ENCODE results near the gene ORM2.

DNA sequence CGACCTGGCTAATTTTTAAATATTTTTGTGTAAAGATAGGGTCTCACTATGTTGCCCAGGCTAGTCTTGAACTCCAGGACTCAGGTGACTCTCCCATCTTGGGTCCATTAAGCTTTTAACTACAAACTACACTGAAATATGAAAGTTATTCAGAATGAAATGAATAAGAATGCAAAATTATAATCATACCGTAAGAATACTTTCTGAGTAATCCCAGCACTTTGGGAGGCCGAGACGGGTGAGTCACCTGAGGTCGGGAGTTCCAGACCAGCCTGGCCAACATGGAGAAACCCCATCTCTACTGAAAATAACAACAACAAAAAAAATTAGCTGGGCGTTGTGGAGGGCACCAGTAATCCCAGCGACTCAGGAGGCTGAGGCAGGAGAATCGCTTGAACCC lies 7.9 kb upstream of the ORM2 start:
- TF ChIP-seq ASH2L (IDR thresholded peaks at IDR 0.05; ENCODE audit: insufficient read length, low read depth, low read length) = no peak
- TF ChIP-seq, protein P1, sequence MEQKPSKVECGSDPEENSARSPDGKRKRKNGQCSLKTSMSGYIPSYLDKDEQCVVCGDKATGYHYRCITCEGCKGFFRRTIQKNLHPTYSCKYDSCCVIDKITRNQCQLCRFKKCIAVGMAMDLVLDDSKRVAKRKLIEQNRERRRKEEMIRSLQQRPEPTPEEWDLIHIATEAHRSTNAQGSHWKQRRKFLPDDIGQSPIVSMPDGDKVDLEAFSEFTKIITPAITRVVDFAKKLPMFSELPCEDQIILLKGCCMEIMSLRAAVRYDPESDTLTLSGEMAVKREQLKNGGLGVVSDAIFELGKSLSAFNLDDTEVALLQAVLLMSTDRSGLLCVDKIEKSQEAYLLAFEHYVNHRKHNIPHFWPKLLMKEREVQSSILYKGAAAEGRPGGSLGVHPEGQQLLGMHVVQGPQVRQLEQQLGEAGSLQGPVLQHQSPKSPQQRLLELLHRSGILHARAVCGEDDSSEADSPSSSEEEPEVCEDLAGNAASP (CRISPR knock-in tag; IDR thresholded peaks at IDR 0.05; ENCODE audit: borderline replicate concordance) = no peak
- TF ChIP-seq, protein P2, sequence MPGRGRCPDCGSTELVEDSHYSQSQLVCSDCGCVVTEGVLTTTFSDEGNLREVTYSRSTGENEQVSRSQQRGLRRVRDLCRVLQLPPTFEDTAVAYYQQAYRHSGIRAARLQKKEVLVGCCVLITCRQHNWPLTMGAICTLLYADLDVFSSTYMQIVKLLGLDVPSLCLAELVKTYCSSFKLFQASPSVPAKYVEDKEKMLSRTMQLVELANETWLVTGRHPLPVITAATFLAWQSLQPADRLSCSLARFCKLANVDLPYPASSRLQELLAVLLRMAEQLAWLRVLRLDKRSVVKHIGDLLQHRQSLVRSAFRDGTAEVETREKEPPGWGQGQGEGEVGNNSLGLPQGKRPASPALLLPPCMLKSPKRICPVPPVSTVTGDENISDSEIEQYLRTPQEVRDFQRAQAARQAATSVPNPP (CRISPR knock-in tag; IDR thresholded peaks at IDR 0.05) = no peak
- TF ChIP-seq, protein P3, sequence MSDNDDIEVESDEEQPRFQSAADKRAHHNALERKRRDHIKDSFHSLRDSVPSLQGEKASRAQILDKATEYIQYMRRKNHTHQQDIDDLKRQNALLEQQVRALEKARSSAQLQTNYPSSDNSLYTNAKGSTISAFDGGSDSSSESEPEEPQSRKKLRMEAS (IDR thresholded peaks at IDR 0.05) = no peak
- no peak for TF ChIP-seq CREB1 (IDR thresholded peaks at IDR 0.05)
- no peak for TF ChIP-seq CREB1 (CRISPR knock-in tag; IDR thresholded peaks at IDR 0.05)
- no peak for TF ChIP-seq YY1 (IDR thresholded peaks at IDR 0.05; ENCODE audit: insufficient read depth, insufficient replicate concordance, low read depth, low read length)
- no peak for TF ChIP-seq SP1 (IDR thresholded peaks at IDR 0.05)
- TF ChIP-seq SP1 (CRISPR knock-in tag; IDR thresholded peaks at IDR 0.05) = no peak
- no peak for TF ChIP-seq POLR2A (IDR thresholded peaks at IDR 0.05; ENCODE audit: insufficient read depth in 1 of 2, low read depth in 2 of 2, low read length in 2 of 2)
- TF ChIP-seq EP300 (IDR thresholded peaks at IDR 0.05; ENCODE audit: low read depth in 2 of 2, low read length in 2 of 2) = no peak
- TF ChIP-seq EP300 (CRISPR knock-in tag; IDR thresholded peaks at IDR 0.05; ENCODE audit: borderline replicate concordance) = no peak
- TF ChIP-seq RAD21 (CRISPR knock-in tag; IDR thresholded peaks at IDR 0.05) = no peak
- no peak for TF ChIP-seq RAD51 (IDR thresholded peaks at IDR 0.05; ENCODE audit: borderline replicate concordance)
- TF ChIP-seq, protein P4, sequence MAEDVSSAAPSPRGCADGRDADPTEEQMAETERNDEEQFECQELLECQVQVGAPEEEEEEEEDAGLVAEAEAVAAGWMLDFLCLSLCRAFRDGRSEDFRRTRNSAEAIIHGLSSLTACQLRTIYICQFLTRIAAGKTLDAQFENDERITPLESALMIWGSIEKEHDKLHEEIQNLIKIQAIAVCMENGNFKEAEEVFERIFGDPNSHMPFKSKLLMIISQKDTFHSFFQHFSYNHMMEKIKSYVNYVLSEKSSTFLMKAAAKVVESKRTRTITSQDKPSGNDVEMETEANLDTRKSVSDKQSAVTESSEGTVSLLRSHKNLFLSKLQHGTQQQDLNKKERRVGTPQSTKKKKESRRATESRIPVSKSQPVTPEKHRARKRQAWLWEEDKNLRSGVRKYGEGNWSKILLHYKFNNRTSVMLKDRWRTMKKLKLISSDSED (CRISPR knock-in tag; IDR thresholded peaks at IDR 0.05) = no peak
- TF ChIP-seq, protein P5, sequence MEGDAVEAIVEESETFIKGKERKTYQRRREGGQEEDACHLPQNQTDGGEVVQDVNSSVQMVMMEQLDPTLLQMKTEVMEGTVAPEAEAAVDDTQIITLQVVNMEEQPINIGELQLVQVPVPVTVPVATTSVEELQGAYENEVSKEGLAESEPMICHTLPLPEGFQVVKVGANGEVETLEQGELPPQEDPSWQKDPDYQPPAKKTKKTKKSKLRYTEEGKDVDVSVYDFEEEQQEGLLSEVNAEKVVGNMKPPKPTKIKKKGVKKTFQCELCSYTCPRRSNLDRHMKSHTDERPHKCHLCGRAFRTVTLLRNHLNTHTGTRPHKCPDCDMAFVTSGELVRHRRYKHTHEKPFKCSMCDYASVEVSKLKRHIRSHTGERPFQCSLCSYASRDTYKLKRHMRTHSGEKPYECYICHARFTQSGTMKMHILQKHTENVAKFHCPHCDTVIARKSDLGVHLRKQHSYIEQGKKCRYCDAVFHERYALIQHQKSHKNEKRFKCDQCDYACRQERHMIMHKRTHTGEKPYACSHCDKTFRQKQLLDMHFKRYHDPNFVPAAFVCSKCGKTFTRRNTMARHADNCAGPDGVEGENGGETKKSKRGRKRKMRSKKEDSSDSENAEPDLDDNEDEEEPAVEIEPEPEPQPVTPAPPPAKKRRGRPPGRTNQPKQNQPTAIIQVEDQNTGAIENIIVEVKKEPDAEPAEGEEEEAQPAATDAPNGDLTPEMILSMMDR (CRISPR knock-in tag; IDR thresholded peaks at IDR 0.05) = no peak
- TF ChIP-seq NR2C2 (CRISPR knock-in tag; IDR thresholded peaks at IDR 0.05; ENCODE audit: borderline replicate concordance) = no peak

All from HepG2 (cell line).